Right ventricle myocardium superior (tissue), 1 donor: ENCODE data around the gene TBCEL. TPM values are rescaled to one million over a fixed set of nuclear protein-coding genes. Genes with fewer than 3 reads are reported as not detected.
A peak's percentile ranks its signal among the peaks of the same experiment; 100 is the strongest.
"Not testable (repeated sequence)": the region's sequence is repeated elsewhere in the genome, so short reads cannot be mapped to it uniquely, and the experiment has no call there.

Experiments used
- ATAC-seq: fragments of 200-7000 bp; cut with Tn5 transposase; one replicate; pipeline ENCODE4 v1.9.1; 2020; ENCODE audit warnings: mild to moderate bottlenecking; ENCODE audit not compliant: poor library complexity
- DNase-seq: peaks from one replicate; pipeline ENCODE4 v3.0.0-alpha.2; 2020
- intact Hi-C: fragments of 100-400 bp; cut with DNase I; formaldehyde crosslinking; loops from one replicate; pipeline ENCODE4 v1.11.2; 2022
- total RNA-seq: library from RNA; stranded (reverse); fragmentation: NEBNext Ultra II Directional; extraction: Animal tissue kit (Norgen Biotek cat#: 25700); gene quantifications from one replicate; pipeline ENCODE4 v1.2.1, GENCODE V29; 2021
- donor health status: DM: no; HTN: yes; CAD: no; lungs with severe emphysema.

The TBCEL gene
- total RNA-seq, 1 donor from 2014 or later: 21.1 TPM

GRCh38 chr11:121021718-121022117 is 2.2 kb upstream of the TBCEL start:
- intact Hi-C loops, ATAC-seq, DNase-seq: not testable (repeated sequence)

- intact Hi-C loops: no loop called here
- ATAC-seq: peak; percentile 85
- DNase-seq: no peak
These were observed 1.1 kb downstream of the TBCEL start for GRCh38 chr11:121024989-121025388.

GRCh38 chr11:121029153-121029552 is 5.3 kb downstream of the TBCEL start:
- ATAC-seq (no peak), DNase-seq (no peak)
- intact Hi-C loops: no loop called here

- DNase-seq: no peak
- peak; percentile 69 for ATAC-seq
- intact Hi-C loops: no loop called here
These were observed 6.0 kb downstream of the TBCEL start for GRCh38 chr11:121029813-121030445.

- ATAC-seq: no peak
- intact Hi-C loops: no loop called here
- DNase-seq: no peak
These were observed 7.3 kb downstream of the TBCEL start for GRCh38 chr11:121031167-121031566.

GRCh38 chr11:121031648-121032047 is 7.7 kb downstream of the TBCEL start:
- DNase-seq, ATAC-seq, intact Hi-C loops: not testable (repeated sequence)

- DNase-seq: no peak
- ATAC-seq: no peak
- intact Hi-C loops: no loop called here
These were observed 8.6 kb downstream of the TBCEL start for GRCh38 chr11:121032546-121032945.

- intact Hi-C loops: no loop called here
- DNase-seq: no peak
- no peak for ATAC-seq
These were observed 9.7 kb downstream of the TBCEL start for GRCh38 chr11:121033635-121034034.

- no peak for DNase-seq
- intact Hi-C loops: no loop called here
- ATAC-seq: no peak
These were observed 11.4 kb downstream of the TBCEL start for GRCh38 chr11:121035169-121035755.

- intact Hi-C loops: no loop called here
- DNase-seq: no peak
- ATAC-seq: no peak
These were observed 11.9 kb downstream of the TBCEL start for GRCh38 chr11:121035780-121036179.

GRCh38 chr11:121037016-121037415 is 13.1 kb downstream of the TBCEL start:
- ATAC-seq: no peak
- no peak for DNase-seq
- intact Hi-C loops: no loop called here

- intact Hi-C loops: no loop called here
- DNase-seq (no peak), ATAC-seq (no peak)
These were observed 14.9 kb downstream of the TBCEL start for GRCh38 chr11:121038648-121039409.

GRCh38 chr11:121039971-121040613 is 16.2 kb downstream of the TBCEL start:
- ATAC-seq (no peak), DNase-seq (no peak)
- intact Hi-C loops: no loop called here

- intact Hi-C loops: no loop called here
- DNase-seq (no peak), ATAC-seq (no peak)
These were observed 16.7 kb downstream of the TBCEL start for GRCh38 chr11:121040614-121041002.

- ATAC-seq (no peak), DNase-seq (no peak)
- intact Hi-C loops: no loop called here
These were observed 17.2 kb downstream of the TBCEL start for GRCh38 chr11:121041072-121041471.

GRCh38 chr11:121042296-121042695 is 18.4 kb downstream of the TBCEL start:
- intact Hi-C loops: no loop called here
- no peak for DNase-seq
- peak; percentile 41 for ATAC-seq

- intact Hi-C loops: no loop called here
- ATAC-seq (no peak), DNase-seq (no peak)
These were observed 24.0 kb downstream of the TBCEL start for GRCh38 chr11:121047926-121048325.

GRCh38 chr11:121048464-121049233 is 24.7 kb downstream of the TBCEL start:
- ATAC-seq: no peak
- no peak for DNase-seq
- intact Hi-C loops: no loop called here

GRCh38 chr11:121053244-121053643 is 29.3 kb downstream of the TBCEL start:
- DNase-seq: no peak
- intact Hi-C loops: no loop called here

More at GRCh38 chr11:121053244-121053643, 29.3 kb downstream of the TBCEL start:
- no peak for ATAC-seq
